GM12873 (cell line): ENCODE measurements around the gene IARS2.

Experiments used
- CTCF ChIP-seq: IDR thresholded peaks from 2 replicates; pipeline ENCODE4 v1.5.1; 2012; ENCODE audit warnings: low read depth, mild to moderate bottlenecking, moderate library complexity, low read length, control low read depth; ENCODE audit not compliant: insufficient read depth; ENCODE audit errors: missing control alignments

Gene IARS2

DNA sequence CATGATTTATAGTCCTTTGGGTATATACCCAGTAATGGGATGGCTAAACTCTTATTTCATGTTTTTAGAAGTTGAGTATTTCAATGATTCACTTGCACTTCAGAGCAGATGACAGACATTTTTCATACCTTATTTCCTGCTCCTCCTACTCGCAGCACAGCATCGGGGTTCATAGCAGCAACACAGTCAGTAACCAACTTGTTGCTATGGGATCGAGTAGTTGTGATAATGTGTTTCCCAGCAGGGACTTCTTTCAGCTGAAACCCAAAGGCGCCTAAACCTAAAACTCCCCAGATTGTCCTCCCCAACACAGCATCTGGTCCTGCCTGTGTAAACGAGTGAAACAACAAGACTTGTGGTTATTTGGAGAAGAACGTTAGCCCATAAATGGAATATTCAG lies 31.3 kb upstream of the IARS2 start:
- no peak for TF ChIP-seq CTCF

- no peak for TF ChIP-seq CTCF
These were observed 26.4 kb upstream of the IARS2 start for GRCh38 chr1:220067269-220068204.

GRCh38 chr1:220076861-220077762 lies 16.8 kb upstream of the IARS2 start:
- no peak for TF ChIP-seq CTCF

GRCh38 chr1:220077887-220078286 lies 16.0 kb upstream of the IARS2 start:
- TF ChIP-seq CTCF = no peak

DNA sequence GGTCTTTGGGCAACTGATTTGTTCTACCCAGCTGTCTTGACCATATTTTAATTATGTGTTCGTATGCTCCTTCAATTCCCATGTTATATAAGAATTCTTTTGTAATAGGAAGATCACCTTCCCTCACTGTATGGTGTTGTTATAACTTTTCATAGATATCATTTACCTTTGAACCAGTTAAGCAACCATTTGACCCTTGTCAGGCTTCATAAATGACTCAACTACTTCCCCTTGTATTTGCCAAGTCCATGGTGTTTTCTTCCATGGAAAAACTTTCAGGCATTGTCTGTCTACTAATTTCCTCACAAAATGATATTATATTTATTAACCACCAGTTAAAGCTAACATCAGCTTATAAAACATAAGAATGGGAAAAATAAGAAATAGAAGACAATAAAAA lies 9.5 kb upstream of the IARS2 start:
- TF ChIP-seq CTCF = no peak

DNA sequence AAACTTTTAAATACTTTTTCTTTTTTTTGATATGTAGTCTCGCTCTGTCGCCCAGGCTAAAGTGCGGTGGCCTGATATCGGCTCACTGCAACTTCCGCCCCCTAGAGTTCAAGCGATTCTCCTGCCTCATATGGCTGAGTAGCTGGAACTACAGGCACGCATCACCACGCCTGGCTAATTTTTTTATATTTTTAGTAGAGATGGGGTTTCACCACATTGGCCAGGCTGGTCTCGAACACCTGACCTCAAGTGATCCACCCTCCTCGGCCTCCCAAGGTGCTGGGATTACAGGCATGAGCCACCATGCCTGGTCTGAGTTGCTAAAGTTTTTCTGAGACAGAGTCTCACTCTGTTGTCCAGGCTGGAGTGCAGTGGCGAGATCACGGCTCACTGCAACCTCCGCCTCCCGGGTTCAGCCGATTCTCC lies 7.7 kb upstream of the IARS2 start:
- peak; percentile 62 for TF ChIP-seq CTCF

- TF ChIP-seq CTCF = peak; percentile 35
These were observed 4.0 kb upstream of the IARS2 start, which contains the start of gene BPNT1 for GRCh38 chr1:220089650-220090556. BPNT1 (minus strand) TSS chr1:220089788; CDS start chr1:220079846, 9,942 bp downstream.
